Osteoblast (primary cell): ENCODE results near the gene PPCDC. TPM values are rescaled to one million over a fixed set of nuclear protein-coding genes. Genes with fewer than 3 reads are reported as not detected.

Experiments
- DNase-seq: peaks from one replicate; pipeline ENCODE4 v3.0.0; 2011; ENCODE audit warnings: low spot score, mixed read lengths; ENCODE audit not compliant: insufficient read length; ENCODE audit errors: missing footprints
- H2AFZ ChIP-seq: 2 replicates; pipeline ENCODE4 v1.6.0; 2011; ENCODE audit warnings: mild to moderate bottlenecking, low read length
- H3K27ac ChIP-seq: 2 replicates; pipeline ENCODE4 v1.5.1; 2011; ENCODE audit warnings: mild to moderate bottlenecking, low read depth, low read length, moderate library complexity
- H3K27me3 ChIP-seq: 2 replicates; pipeline ENCODE4 v1.6.0; 2012; ENCODE audit warnings: mild to moderate bottlenecking, control low read depth, inconsistent platforms, low read length, moderate library complexity; ENCODE audit not compliant: insufficient read depth
- H3K36me3 ChIP-seq: 2 replicates; pipeline ENCODE4 v1.5.1; 2011; ENCODE audit warnings: mild to moderate bottlenecking, low read length, control low read depth, moderate library complexity; ENCODE audit not compliant: insufficient read depth
- H3K4me1 ChIP-seq: 2 replicates; pipeline ENCODE4 v1.5.1; 2011; ENCODE audit warnings: mild to moderate bottlenecking, low read length, control low read depth, moderate library complexity; ENCODE audit not compliant: insufficient read depth
- H3K4me2 ChIP-seq: 2 replicates; pipeline ENCODE4 v1.6.0; 2011; ENCODE audit warnings: mild to moderate bottlenecking, low read length; ENCODE audit not compliant: insufficient read depth
- H3K4me3 ChIP-seq: fragments of 200-600 bp; sonication (generic); 3 replicates; pipeline ENCODE4 v1.5.1; 2012; ENCODE audit warnings: mild to moderate bottlenecking, low read length, inconsistent platforms; ENCODE audit not compliant: insufficient read depth
- H3K79me2 ChIP-seq: 2 replicates; pipeline ENCODE4 v1.6.0; 2012; ENCODE audit warnings: mild to moderate bottlenecking, low read length, control low read depth, inconsistent platforms; ENCODE audit not compliant: insufficient read depth
- H3K9me3 ChIP-seq: 2 replicates; pipeline ENCODE4 v1.5.1; 2011; ENCODE audit warnings: low read depth, low read length, control low read depth
- H4K20me1 ChIP-seq: 2 replicates; pipeline ENCODE4 v1.6.0; 2012; ENCODE audit warnings: mild to moderate bottlenecking, low read length, control low read depth; ENCODE audit not compliant: insufficient read depth
- CTCF ChIP-seq: IDR thresholded peaks from 2 replicates; pipeline ENCODE4 v1.5.1; 2011; ENCODE audit warnings: mild to moderate bottlenecking, low read depth, low read length, moderate library complexity; ENCODE audit errors: extremely low read depth
- total RNA-seq: library from RNA; depleted of rRNA; stranded (reverse); fragments of >200 nt; gene quantifications from 2 replicates; pipeline ENCODE4 v1.2.3, GENCODE V29; 2012

PPCDC gene
- total RNA-seq, 1 donor, result 6.5 TPM

- DNase-seq, result no peak
- Histone ChIP-seq H3K27me3 (peaks cover 5% of the 10 kb centered on the region), H3K36me3 (no peaks in the 10 kb centered on the region), H3K9me3 (no peaks in the 10 kb centered on the region), H3K4me3 (no peak overlapping the region), H2AFZ (no peak overlapping the region), H4K20me1 (no peaks in the 10 kb centered on the region), H3K27ac (no peak overlapping the region), H3K4me2 (no peak overlapping the region), H3K4me1 (no peaks in the 10 kb centered on the region), H3K79me2 (no peaks in the 10 kb centered on the region)
- TF ChIP-seq CTCF, result no peak
Measured at GRCh38 chr15:75008629-75009326, 14.6 kb upstream of the PPCDC start.

- H3K36me3 ChIP-seq, result no peaks in the 10 kb centered on the region
- no peaks in the 10 kb centered on the region for H4K20me1 ChIP-seq
- peaks cover 4% of the 10 kb centered on the region for H3K27me3 ChIP-seq
- no peaks in the 10 kb centered on the region for H3K4me1 ChIP-seq
- H2AFZ ChIP-seq, result no peak overlapping the region
- H3K9me3 ChIP-seq, result no peaks in the 10 kb centered on the region
- no peak for DNase-seq
- H3K27ac ChIP-seq, result no peak overlapping the region
- no peak overlapping the region for H3K4me2 ChIP-seq
- no peak overlapping the region for H3K4me3 ChIP-seq
- H3K79me2 ChIP-seq, result no peaks in the 10 kb centered on the region
- no peak for TF ChIP-seq CTCF
Measured at GRCh38 chr15:75016431-75016830, 7.0 kb upstream of the PPCDC start.

GRCh38 chr15:75019916-75020315, 3.5 kb upstream of the PPCDC start:
- no peak for TF ChIP-seq CTCF
- Histone ChIP-seq H3K4me3 (no peak overlapping the region), H3K27ac (no peak overlapping the region), H3K4me2 (no peak overlapping the region), H2AFZ (no peak overlapping the region), H3K27me3 (no peaks in the 10 kb centered on the region), H3K4me1 (peaks cover 6% of the 10 kb centered on the region), H4K20me1 (no peaks in the 10 kb centered on the region), H3K36me3 (no peaks in the 10 kb centered on the region), H3K9me3 (no peaks in the 10 kb centered on the region), H3K79me2 (peaks cover 8% of the 10 kb centered on the region)
- DNase-seq, result no peak

- H3K27me3 ChIP-seq, result no peaks in the 10 kb centered on the region
- peaks cover 10% of the 10 kb centered on the region for H3K79me2 ChIP-seq
- no peaks in the 10 kb centered on the region for H3K9me3 ChIP-seq
- no peaks in the 10 kb centered on the region for H4K20me1 ChIP-seq
- no peak overlapping the region for H3K4me3 ChIP-seq
- H3K27ac ChIP-seq, result no peak overlapping the region
- DNase-seq, result no peak
- H3K4me1 ChIP-seq, result peaks cover 6% of the 10 kb centered on the region
- H2AFZ ChIP-seq, result no peak overlapping the region
- H3K4me2 ChIP-seq, result no peak overlapping the region
- no peaks in the 10 kb centered on the region for H3K36me3 ChIP-seq
- TF ChIP-seq CTCF, result no peak
Measured at GRCh38 chr15:75021341-75021740, 2.0 kb upstream of the PPCDC start.
